ENCODE data around the gene CUX1.

Gene CUX1

GRCh38 chr7:101926265-101926664 lies 108.8 kb downstream of the CUX1 start:
- Histone ChIP-seq H3K9me3 (replicated peaks; ENCODE audit: insufficient read depth, low read length) (no peaks in the 10 kb centered on the region), H3K9ac (ENCODE audit: low read length) (no peak overlapping the region), H3K9me2 (replicated peaks; ENCODE audit: insufficient read depth, low read length) (no peaks in the 10 kb centered on the region), H3K4me2 (ENCODE audit: low read depth, low read length) (no peak overlapping the region), H3K36me3 (replicated peaks; ENCODE audit: insufficient read depth, low read length) (no peaks in the 10 kb centered on the region), H3K4me3 (ENCODE audit: low read length) (no peak overlapping the region), H3K79me2 (ENCODE audit: low read length) (peaks cover 71% of the 10 kb centered on the region), H3K27ac (ENCODE audit: low read length) (no peak overlapping the region), H4K20me1 (ENCODE audit: insufficient read depth, low read length) (0 out of 2 replicates have a peak, but pooled peaks cover 4% of the 10 kb centered on the region), H2AFZ (ENCODE audit: low read length) (no peak overlapping the region), H3F3A (ENCODE audit: insufficient read depth, low read length) (no peaks in the 10 kb centered on the region), H3K27me3 (replicated peaks; ENCODE audit: insufficient read depth, low read length) (no peaks in the 10 kb centered on the region), H3K4me1 (ENCODE audit: low read length) (no peaks in the 10 kb centered on the region)
- TF ChIP-seq CTCF (IDR thresholded peaks at IDR 0.05; ENCODE audit: low read length) (no peak), EZH2phosphoT487 (IDR thresholded peaks at IDR 0.05; ENCODE audit: low read length) (no peak), EZH2 (optimal IDR thresholded peaks at IDR 0.05; ENCODE audit: low read depth, low read length) (no peak)
- no peak for DNase-seq

- 0 out of 2 replicates have a peak, but pooled peaks cover 4% of the 10 kb centered on the region for H4K20me1 ChIP-seq (ENCODE audit: insufficient read depth, low read length)
Measured at GRCh38 chr7:101927389-101927788, 110.0 kb downstream of the CUX1 start.

GRCh38 chr7:101927802-101928201 lies 110.4 kb downstream of the CUX1 start:
- Histone ChIP-seq H2AFZ (ENCODE audit: low read length) (no peak overlapping the region), H3K27me3 (replicated peaks; ENCODE audit: insufficient read depth, low read length) (no peaks in the 10 kb centered on the region), H3K36me3 (replicated peaks; ENCODE audit: insufficient read depth, low read length) (no peaks in the 10 kb centered on the region), H3K9me3 (replicated peaks; ENCODE audit: insufficient read depth, low read length) (no peaks in the 10 kb centered on the region), H3K4me2 (ENCODE audit: low read depth, low read length) (no peak overlapping the region), H3K79me2 (ENCODE audit: low read length) (peaks cover 71% of the 10 kb centered on the region), H3K4me1 (ENCODE audit: low read length) (no peaks in the 10 kb centered on the region), H3K9ac (ENCODE audit: low read length) (no peak overlapping the region), H4K20me1 (ENCODE audit: insufficient read depth, low read length) (0 out of 2 replicates have a peak, but pooled peaks cover 4% of the 10 kb centered on the region), H3K9me2 (replicated peaks; ENCODE audit: insufficient read depth, low read length) (no peaks in the 10 kb centered on the region), H3K27ac (ENCODE audit: low read length) (no peak overlapping the region), H3K4me3 (ENCODE audit: low read length) (no peak overlapping the region), H3F3A (ENCODE audit: insufficient read depth, low read length) (no peaks in the 10 kb centered on the region)
- TF ChIP-seq EZH2 (optimal IDR thresholded peaks at IDR 0.05; ENCODE audit: low read depth, low read length): no peak
- no peak for TF ChIP-seq CTCF (IDR thresholded peaks at IDR 0.05; ENCODE audit: low read length)
- no peak for TF ChIP-seq EZH2phosphoT487 (IDR thresholded peaks at IDR 0.05; ENCODE audit: low read length)
- DNase-seq: no peak

More at GRCh38 chr7:101927389-101927788, 110.0 kb downstream of the CUX1 start:
- no peaks in the 10 kb centered on the region for H3K27me3 ChIP-seq (replicated peaks; ENCODE audit: insufficient read depth, low read length)
- no peak overlapping the region for H3K9ac ChIP-seq (ENCODE audit: low read length)
- no peak overlapping the region for H3K27ac ChIP-seq (ENCODE audit: low read length)
- DNase-seq: no peak
- H3K9me2 ChIP-seq (replicated peaks; ENCODE audit: insufficient read depth, low read length): no peaks in the 10 kb centered on the region
- no peaks in the 10 kb centered on the region for H3K9me3 ChIP-seq (replicated peaks; ENCODE audit: insufficient read depth, low read length)
- H3F3A ChIP-seq (ENCODE audit: insufficient read depth, low read length): no peaks in the 10 kb centered on the region
- H2AFZ ChIP-seq (ENCODE audit: low read length): no peak overlapping the region
- peaks cover 72% of the 10 kb centered on the region for H3K79me2 ChIP-seq (ENCODE audit: low read length)
- H3K4me2 ChIP-seq (ENCODE audit: low read depth, low read length): no peak overlapping the region
- TF ChIP-seq EZH2phosphoT487 (IDR thresholded peaks at IDR 0.05; ENCODE audit: low read length) (no peak), CTCF (IDR thresholded peaks at IDR 0.05; ENCODE audit: low read length) (no peak), EZH2 (optimal IDR thresholded peaks at IDR 0.05; ENCODE audit: low read depth, low read length) (no peak)
- H3K4me3 ChIP-seq (ENCODE audit: low read length): no peak overlapping the region
- H3K4me1 ChIP-seq (ENCODE audit: low read length): no peaks in the 10 kb centered on the region
- no peaks in the 10 kb centered on the region for H3K36me3 ChIP-seq (replicated peaks; ENCODE audit: insufficient read depth, low read length)

Measured in MM.1S (cell line).